ENCODE measurements around the gene MEGF11. TPM values are rescaled to one million over a fixed set of nuclear protein-coding genes. Genes with fewer than 3 reads are reported as not detected.
A peak's percentile ranks its signal among the peaks of the same experiment; 100 is the strongest.
"Not testable (repeated sequence)": the region's sequence is repeated elsewhere in the genome, so short reads cannot be mapped to it uniquely, and the experiment has no call there.

MEGF11 gene
- total and polyA plus RNA-seq, 3 experiments from 2014 or later, result not detected

DNA sequence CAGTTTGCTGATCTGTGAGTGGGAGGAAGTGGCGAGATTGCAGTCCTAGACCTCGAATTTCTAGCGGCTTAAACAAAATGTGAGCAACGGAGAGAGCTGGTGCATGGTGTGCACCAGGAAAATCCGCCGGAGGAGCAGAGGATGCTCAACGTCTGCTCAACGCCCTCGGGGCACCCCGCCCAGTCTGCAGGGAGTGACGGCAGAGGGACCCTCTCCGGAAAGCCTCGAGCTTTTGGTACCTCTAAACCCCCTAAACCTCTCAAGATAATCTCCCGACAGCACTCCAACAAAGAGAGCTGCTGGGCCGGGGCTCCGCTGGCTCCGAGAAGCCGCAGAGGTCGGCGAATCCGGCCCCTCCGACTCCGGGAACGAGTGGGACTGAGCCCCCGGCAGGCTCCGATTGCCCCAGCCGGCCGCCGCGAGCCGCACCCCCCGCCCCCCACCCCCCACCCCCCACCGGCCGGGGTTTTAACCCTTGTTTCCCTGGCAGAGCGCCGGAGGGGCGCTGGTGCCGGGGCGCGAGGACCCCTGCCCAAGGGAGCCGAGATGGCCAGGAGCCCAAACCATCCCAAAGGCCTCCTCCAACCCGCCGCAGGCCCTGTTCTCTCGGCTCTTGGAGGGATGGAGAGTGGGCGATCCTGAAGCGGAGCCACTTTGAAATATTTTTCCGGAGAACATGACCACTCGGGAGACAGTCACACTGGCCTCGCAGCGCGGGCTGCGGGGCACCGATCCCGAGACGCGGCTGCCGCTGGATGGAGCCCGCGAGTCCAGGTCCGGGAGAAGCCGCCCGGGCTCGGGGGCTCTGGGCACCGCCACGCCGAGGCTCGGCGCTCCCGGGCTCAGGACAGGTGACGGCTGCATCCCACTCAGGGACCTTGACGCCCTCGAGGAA, 1.5 kb downstream of the MEGF11 start:
- H3K27ac ChIP-seq (ENCODE audit: low read depth, low read length), result no peak overlapping the region
- ChIA-PET CTCF (interaction anchor here (1.1 to 1.3 kb wide), 3 partner anchors 8 to 36 kb away, joined by 3 read pairs; no protein-coding TSS in a partner anchor), POLR2A (no interaction called here)
- Mint-ChIP-seq H3K27ac (no peak overlapping the region), H3K9me3 (no peaks in the 10 kb centered on the region), H3K4me1 (peaks cover 16 to 26% (median 24%) of the 10 kb centered on the region in 3 donors), H3K4me3 (peak overlapping the region; percentile 71 to 85 (median 78)), H3K27me3 (peaks cover 53 to 80% of the 10 kb centered on the region in 2 donors), H3K36me3 (peaks cover 0 to 1% (median 0%) of the 10 kb centered on the region in 3 donors)
- no peaks in the 10 kb centered on the region for H3K36me3 ChIP-seq (ENCODE audit: insufficient read depth, low read length)
- peaks cover 22% of the 10 kb centered on the region for H3K4me1 ChIP-seq (ENCODE audit: insufficient read depth, low read length)
- peak; percentile 8 to 55 (median 20) for DNase-seq
- peaks cover 58% of the 10 kb centered on the region for H3K27me3 ChIP-seq (ENCODE audit: insufficient read depth, low read length, poor library complexity, severe bottlenecking)
- H3K9me3 ChIP-seq (ENCODE audit: low read length), result no peaks in the 10 kb centered on the region
- peak overlapping the region; percentile 79 for H3K4me3 ChIP-seq (ENCODE audit: low read length)

DNA sequence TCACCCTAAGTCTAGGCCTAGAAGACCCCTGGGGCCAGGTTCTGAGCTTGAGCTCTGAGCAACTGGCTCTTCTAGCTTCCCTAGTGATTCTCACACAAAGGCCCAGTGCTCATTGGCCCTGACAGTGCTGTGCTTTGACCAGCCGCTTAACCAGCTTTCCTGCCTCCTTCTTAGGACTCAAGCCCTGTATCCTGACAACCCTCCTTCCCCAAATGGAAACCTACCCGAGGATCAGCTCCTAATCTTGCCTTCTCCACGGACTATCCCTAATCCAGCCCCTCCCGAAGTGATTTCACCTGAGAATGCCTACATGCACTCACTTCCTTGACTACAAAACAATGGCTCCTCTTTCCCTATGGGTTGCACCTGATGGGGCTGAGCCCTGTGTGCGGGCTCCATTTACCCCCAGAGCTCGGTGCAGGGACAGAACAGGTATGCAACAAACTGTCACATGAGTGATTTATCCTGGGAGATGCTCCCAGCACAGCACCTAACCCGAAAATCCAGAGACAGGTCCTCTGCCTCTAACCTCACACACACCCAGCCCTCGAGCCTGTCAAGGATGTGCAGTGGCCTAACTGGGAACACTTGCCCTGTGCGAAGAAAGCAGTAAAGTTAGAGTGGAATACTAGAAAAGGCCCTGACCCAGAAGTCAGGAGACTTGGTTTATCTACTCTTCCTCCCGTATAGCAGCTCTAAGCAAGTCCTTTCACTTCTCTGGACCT, 2.3 kb downstream of the MEGF11 start:
- H3K9me3 ChIP-seq (ENCODE audit: low read length), result no peaks in the 10 kb centered on the region
- H3K27ac ChIP-seq (ENCODE audit: low read depth, low read length), result no peak overlapping the region
- H3K4me1 ChIP-seq (ENCODE audit: insufficient read depth, low read length), result peaks cover 22% of the 10 kb centered on the region
- no peak overlapping the region for H3K4me3 ChIP-seq (ENCODE audit: low read length)
- Mint-ChIP-seq H3K27ac (peak overlapping the region in 1 of 8 donors; percentile 43), H3K4me1 (peaks cover 16 to 26% (median 24%) of the 10 kb centered on the region in 3 donors), H3K27me3 (peaks cover 47 to 76% of the 10 kb centered on the region in 2 donors), H3K36me3 (no peaks in the 10 kb centered on the region), H3K4me3 (peak overlapping the region; percentile 68 to 73 (median 71)), H3K9me3 (no peaks in the 10 kb centered on the region)
- DNase-seq, result no peak
- CTCF ChIA-PET, result interaction anchor here (1.1 to 1.5 kb wide), 3 partner anchors 9 to 35 kb away, joined by 3 to 6 read pairs (median 3); no protein-coding TSS in a partner anchor
- no peaks in the 10 kb centered on the region for H3K36me3 ChIP-seq (ENCODE audit: insufficient read depth, low read length)
- POLR2A ChIA-PET, result no interaction called here
- peaks cover 58% of the 10 kb centered on the region for H3K27me3 ChIP-seq (ENCODE audit: insufficient read depth, low read length, poor library complexity, severe bottlenecking)

DNA sequence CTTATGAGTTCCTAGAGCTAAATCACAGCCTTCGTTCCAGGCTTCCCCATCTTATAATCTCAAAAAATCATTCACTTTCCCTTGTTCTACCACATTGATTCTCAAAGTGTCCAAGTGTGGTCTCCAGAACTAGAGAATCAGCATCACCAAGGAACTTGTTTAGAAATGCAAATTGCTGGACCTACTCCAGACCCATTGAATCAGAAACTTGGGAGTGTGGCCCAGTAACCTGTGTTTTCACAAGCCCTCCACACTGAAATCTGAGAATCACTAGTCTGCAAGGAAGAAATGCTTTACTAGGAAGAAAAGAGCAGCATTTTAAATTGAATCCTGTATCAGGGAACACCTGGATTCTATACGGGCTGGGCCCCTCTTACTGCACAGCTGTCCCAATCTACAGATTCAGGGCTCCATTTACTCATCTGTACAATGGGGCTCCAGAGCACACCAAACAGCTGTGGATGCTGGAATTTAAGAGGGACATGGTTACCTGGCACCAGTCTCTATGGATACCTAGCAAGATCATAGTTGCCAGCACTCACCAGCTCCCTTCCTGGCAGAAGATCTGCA, 3.9 kb downstream of the MEGF11 start:
- Mint-ChIP-seq H3K4me1 (peaks cover 12 to 24% (median 18%) of the 10 kb centered on the region in 3 donors), H3K27ac (no peak overlapping the region), H3K27me3 (peaks cover 40 to 70% of the 10 kb centered on the region in 2 donors), H3K36me3 (no peaks in the 10 kb centered on the region), H3K9me3 (no peaks in the 10 kb centered on the region), H3K4me3 (peak overlapping the region in 1 of 7 donors; percentile 37)
- Histone ChIP-seq H3K27ac (ENCODE audit: low read depth, low read length) (no peak overlapping the region), H3K36me3 (ENCODE audit: insufficient read depth, low read length) (no peaks in the 10 kb centered on the region), H3K27me3 (ENCODE audit: insufficient read depth, low read length, poor library complexity, severe bottlenecking) (peaks cover 46% of the 10 kb centered on the region), H3K4me3 (ENCODE audit: low read length) (no peak overlapping the region), H3K4me1 (ENCODE audit: insufficient read depth, low read length) (peaks cover 22% of the 10 kb centered on the region), H3K9me3 (ENCODE audit: low read length) (no peaks in the 10 kb centered on the region)
- ChIA-PET POLR2A (no interaction called here), CTCF (interaction anchor here (1.5 kb wide), 1 partner anchor 37 kb away, joined by 6 read pairs; no protein-coding TSS in a partner anchor)
- no peak for DNase-seq

DNA sequence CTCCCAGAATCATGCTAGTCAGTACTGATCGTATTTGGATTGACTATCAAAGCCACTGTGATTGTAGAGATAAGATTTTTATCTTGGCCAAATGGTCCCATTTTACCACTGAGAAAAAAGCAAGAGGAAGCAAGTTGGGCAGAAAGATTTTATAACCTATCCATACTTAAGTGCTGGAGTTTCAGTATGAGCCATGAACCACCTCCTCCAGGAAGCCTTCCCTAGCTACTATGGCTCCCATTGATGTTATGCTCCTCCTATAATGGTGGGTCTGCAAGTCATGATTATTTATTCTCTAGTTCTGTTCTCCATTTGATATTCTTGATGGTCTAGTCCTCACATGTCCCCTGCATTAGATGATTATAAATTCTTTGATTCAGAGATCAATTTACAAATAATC, 6.6 kb downstream of the MEGF11 start:
- H3K27ac ChIP-seq (ENCODE audit: low read depth, low read length), result no peak overlapping the region
- H3K4me1 ChIP-seq (ENCODE audit: insufficient read depth, low read length), result peaks cover 5% of the 10 kb centered on the region
- Mint-ChIP-seq H3K4me1 (peaks cover 2 to 13% (median 7%) of the 10 kb centered on the region in 3 donors), H3K27me3 (peaks cover 32 to 63% of the 10 kb centered on the region in 2 donors), H3K36me3 (no peaks in the 10 kb centered on the region), H3K27ac (no peak overlapping the region), H3K9me3 (no peaks in the 10 kb centered on the region), H3K4me3 (no peak overlapping the region)
- DNase-seq, result no peak
- H3K9me3 ChIP-seq (ENCODE audit: low read length), result no peaks in the 10 kb centered on the region
- ChIA-PET CTCF (interaction anchor here (0.9 kb wide), 1 partner anchor 13 kb away, joined by 3 read pairs; no protein-coding TSS in a partner anchor), POLR2A (no interaction called here)
- peaks cover 27% of the 10 kb centered on the region for H3K27me3 ChIP-seq (ENCODE audit: insufficient read depth, low read length, poor library complexity, severe bottlenecking)
- H3K4me3 ChIP-seq (ENCODE audit: low read length), result no peak overlapping the region
- no peaks in the 10 kb centered on the region for H3K36me3 ChIP-seq (ENCODE audit: insufficient read depth, low read length)

DNA sequence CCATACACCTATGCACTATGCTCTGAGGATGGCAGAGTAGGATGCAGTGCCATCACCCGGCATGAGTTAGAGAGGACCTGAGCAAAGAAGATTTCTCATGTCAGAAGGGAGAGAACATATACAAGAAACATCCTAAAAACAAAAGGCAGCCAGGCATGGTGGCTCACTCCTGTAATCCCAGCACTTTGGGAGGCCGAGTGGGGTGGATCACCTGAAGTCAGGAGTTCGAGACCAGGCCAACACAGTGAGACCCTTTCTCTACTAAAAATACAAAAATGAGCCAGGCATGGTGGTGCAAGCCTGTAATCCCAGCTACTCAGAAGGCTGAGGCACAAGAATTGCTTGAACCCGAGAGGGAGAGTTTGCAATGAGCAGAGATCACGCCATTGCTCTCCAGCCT, 7.7 kb downstream of the MEGF11 start:
- H3K9me3 Mint-ChIP-seq; H3K4me3 Mint-ChIP-seq; H3K4me1 ChIP-seq (ENCODE audit: insufficient read depth, low read length); CTCF ChIA-PET; DNase-seq; H3K36me3 Mint-ChIP-seq; POLR2A ChIA-PET; H3K4me1 Mint-ChIP-seq; H3K27ac Mint-ChIP-seq; H3K36me3 ChIP-seq (ENCODE audit: insufficient read depth, low read length); H3K4me3 ChIP-seq (ENCODE audit: low read length); H3K27ac ChIP-seq (ENCODE audit: low read depth, low read length); H3K9me3 ChIP-seq (ENCODE audit: low read length): not testable (repeated sequence)
- peaks cover 23 to 63% of the 10 kb centered on the region in 2 donors for H3K27me3 Mint-ChIP-seq
- H3K27me3 ChIP-seq (ENCODE audit: insufficient read depth, low read length, poor library complexity, severe bottlenecking), result peaks cover 18% of the 10 kb centered on the region

DNA sequence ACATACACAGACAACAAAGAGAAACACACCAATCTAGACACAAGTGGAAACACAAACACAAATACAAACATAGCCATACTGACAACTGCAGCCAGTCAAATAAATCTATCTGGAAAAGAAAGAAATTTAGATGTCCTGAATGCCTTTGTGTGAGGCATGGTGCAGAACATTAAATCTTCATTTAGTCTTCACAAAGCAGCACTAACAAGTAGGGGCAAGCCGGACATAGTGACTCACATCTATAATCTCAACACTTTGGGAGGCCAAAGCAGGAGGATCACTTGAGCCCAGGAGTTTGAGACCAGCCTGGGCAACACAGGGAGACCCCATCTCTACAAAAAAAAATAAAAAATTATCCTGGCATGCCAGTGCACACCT, 11.7 kb downstream of the MEGF11 start:
- Mint-ChIP-seq H3K27me3 (peaks cover 23 to 57% of the 10 kb centered on the region in 2 donors), H3K4me1 (no peaks in the 10 kb centered on the region), H3K27ac (no peak overlapping the region), H3K4me3 (no peak overlapping the region), H3K9me3 (no peaks in the 10 kb centered on the region), H3K36me3 (no peaks in the 10 kb centered on the region)
- no peaks in the 10 kb centered on the region for H3K36me3 ChIP-seq (ENCODE audit: insufficient read depth, low read length)
- POLR2A ChIA-PET, result no interaction called here
- H3K4me1 ChIP-seq (ENCODE audit: insufficient read depth, low read length), result no peaks in the 10 kb centered on the region
- DNase-seq, result no peak
- H3K27me3 ChIP-seq (ENCODE audit: insufficient read depth, low read length, poor library complexity, severe bottlenecking), result peaks cover 3% of the 10 kb centered on the region
- no peaks in the 10 kb centered on the region for H3K9me3 ChIP-seq (ENCODE audit: low read length)
- H3K27ac ChIP-seq (ENCODE audit: low read depth, low read length), result no peak overlapping the region
- no peak overlapping the region for H3K4me3 ChIP-seq (ENCODE audit: low read length)
- CTCF ChIA-PET, result no interaction called here

DNA sequence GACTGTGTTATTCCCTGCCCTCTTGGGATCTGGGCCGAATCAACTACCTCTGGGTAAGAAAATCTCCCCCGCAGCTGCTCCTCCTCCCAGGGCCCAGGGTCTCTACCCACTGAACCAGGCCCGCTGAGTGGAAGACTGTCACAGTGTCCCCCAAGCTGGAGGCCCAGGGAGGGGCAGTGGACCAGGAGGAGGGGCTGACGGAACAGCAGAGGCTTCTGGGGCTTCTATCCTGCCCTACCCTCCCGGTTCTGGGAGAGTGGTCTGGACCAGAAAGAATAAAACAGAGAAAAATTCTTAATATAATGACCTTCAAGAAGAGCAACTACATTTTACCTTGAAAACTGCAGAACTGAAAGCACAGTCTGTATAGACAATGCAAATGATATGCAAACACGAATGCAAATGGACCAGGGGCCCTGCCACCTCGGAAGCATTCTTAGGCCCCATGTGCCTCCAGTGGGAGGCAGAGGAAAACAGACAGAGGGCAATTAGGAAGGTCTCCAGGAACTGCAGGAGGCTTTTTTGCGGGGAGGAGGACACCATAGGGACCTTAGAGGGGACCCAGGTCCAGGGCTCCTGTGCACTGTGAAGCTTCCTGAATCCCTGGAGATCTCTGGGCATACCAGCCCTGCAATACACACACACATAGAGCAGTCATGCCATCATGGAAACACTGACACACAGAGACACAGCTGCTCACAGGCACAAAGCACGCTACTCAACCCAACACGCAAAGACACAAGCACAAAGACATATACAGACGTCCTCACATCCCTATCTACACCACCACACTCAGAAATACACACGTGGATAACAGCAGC, 12.3 kb downstream of the MEGF11 start:
- Mint-ChIP-seq H3K4me3 (no peak overlapping the region), H3K9me3 (no peaks in the 10 kb centered on the region), H3K27ac (no peak overlapping the region), H3K4me1 (no peaks in the 10 kb centered on the region), H3K27me3 (peaks cover 26 to 58% of the 10 kb centered on the region in 2 donors), H3K36me3 (no peaks in the 10 kb centered on the region)
- Histone ChIP-seq H3K27me3 (ENCODE audit: insufficient read depth, low read length, poor library complexity, severe bottlenecking) (peaks cover 3% of the 10 kb centered on the region), H3K4me3 (ENCODE audit: low read length) (no peak overlapping the region), H3K9me3 (ENCODE audit: low read length) (no peaks in the 10 kb centered on the region), H3K27ac (ENCODE audit: low read depth, low read length) (no peak overlapping the region), H3K36me3 (ENCODE audit: insufficient read depth, low read length) (no peaks in the 10 kb centered on the region), H3K4me1 (ENCODE audit: insufficient read depth, low read length) (no peaks in the 10 kb centered on the region)
- ChIA-PET CTCF (no interaction called here), POLR2A (no interaction called here)
- DNase-seq, result no peak
